GM10266 (cell line): ENCODE data around the gene DPP10.

ENCODE experiments used
- DNase-seq: peaks from one replicate; pipeline ENCODE4 v3.0.0; 2012; ENCODE audit errors: extremely low spot score
- CTCF ChIP-seq: IDR thresholded peaks from 2 replicates; pipeline ENCODE4 v1.5.1; 2012; ENCODE audit warnings: mild to moderate bottlenecking, low read depth; ENCODE audit not compliant: control insufficient read depth, insufficient read depth; ENCODE audit errors: missing control alignments

DPP10 gene

GRCh38 chr2:114661971-114662939 lies 219.8 kb downstream of the DPP10 start:
- no peak for DNase-seq
- no peak for TF ChIP-seq CTCF

- DNase-seq = no peak
- TF ChIP-seq CTCF = no peak
These were observed 226.0 kb downstream of the DPP10 start for GRCh38 chr2:114668415-114668814.

- no peak for TF ChIP-seq CTCF
- no peak for DNase-seq
These were observed 240.8 kb downstream of the DPP10 start for GRCh38 chr2:114683251-114683650.

GRCh38 chr2:114684403-114684802 lies 242.0 kb downstream of the DPP10 start:
- no peak for DNase-seq
- TF ChIP-seq CTCF = no peak

- no peak for TF ChIP-seq CTCF
- no peak for DNase-seq
These were observed 242.7 kb downstream of the DPP10 start for GRCh38 chr2:114685102-114685501.

- DNase-seq = no peak
- TF ChIP-seq CTCF = no peak
These were observed 245.8 kb downstream of the DPP10 start for GRCh38 chr2:114688241-114688640.

GRCh38 chr2:114698520-114698919 lies 256.1 kb downstream of the DPP10 start:
- no peak for DNase-seq
- no peak for TF ChIP-seq CTCF
